HG02642 (cell line): ENCODE measurements around the gene SAMM50.
A peak's percentile ranks its signal among the peaks of the same experiment; 100 is the strongest.

Source experiments
- ATAC-seq: cut with Tn5 transposase; IDR thresholded peaks from one replicate; pipeline ENCODE4 v1.9.1; 2021; ENCODE audit warnings: mild to moderate bottlenecking; ENCODE audit not compliant: unreplicated experiment, poor library complexity

The SAMM50 gene

GRCh38 chr22:44025171-44026065 is 70.2 kb downstream of the SAMM50 start:
- ATAC-seq: peak; percentile 48

- no peak for ATAC-seq
Observed at GRCh38 chr22:44026066-44026629, 70.9 kb downstream of the SAMM50 start.

GRCh38 chr22:44026630-44027511 is 71.6 kb downstream of the SAMM50 start:
- ATAC-seq: peak; percentile 50

GRCh38 chr22:44028091-44028490 is 72.8 kb downstream of the SAMM50 start:
- no peak for ATAC-seq

- no peak for ATAC-seq
Observed at GRCh38 chr22:44029069-44029468, 73.8 kb downstream of the SAMM50 start.

- no peak for ATAC-seq
Observed at GRCh38 chr22:44030051-44030701, 74.9 kb downstream of the SAMM50 start.

- ATAC-seq: no peak
Observed at GRCh38 chr22:44030702-44031082, 75.5 kb downstream of the SAMM50 start.

GRCh38 chr22:44031158-44031952 is 76.1 kb downstream of the SAMM50 start:
- no peak for ATAC-seq

- no peak for ATAC-seq
Observed at GRCh38 chr22:44032126-44032730, 77.0 kb downstream of the SAMM50 start.

- no peak for ATAC-seq
Observed at GRCh38 chr22:44033287-44033686, 78.0 kb downstream of the SAMM50 start.

- ATAC-seq: no peak
Observed at GRCh38 chr22:44033694-44034093, 78.5 kb downstream of the SAMM50 start.

GRCh38 chr22:44037519-44038375 is 82.5 kb downstream of the SAMM50 start:
- no peak for ATAC-seq

- no peak for ATAC-seq
Observed at GRCh38 chr22:44039566-44040171, 84.4 kb downstream of the SAMM50 start.

GRCh38 chr22:44042249-44043218 is 87.3 kb downstream of the SAMM50 start:
- ATAC-seq: peak; percentile 67

GRCh38 chr22:44045145-44045544 is 89.9 kb downstream of the SAMM50 start:
- ATAC-seq: no peak
